Ecto neural progenitor cell (in vitro differentiated cells): ENCODE results near the gene METTL13.
"Not testable (repeated sequence)": the region's sequence is repeated elsewhere in the genome, so short reads cannot be mapped to it uniquely, and the experiment has no call there.

Experiments used
- DNase-seq: peaks from one replicate; pipeline ENCODE4 v3.0.0-alpha.2; 2018; ENCODE audit warnings: low spot score

Gene METTL13

GRCh38 chr1:171769754-171770153 lies 11.7 kb upstream of the METTL13 start:
- DNase-seq, result no peak

GRCh38 chr1:171772312-171772711 lies 9.1 kb upstream of the METTL13 start:
- no peak for DNase-seq

GRCh38 chr1:171780583-171781175 lies 781 bp upstream of the METTL13 start:
- DNase-seq, result no peak

GRCh38 chr1:171783816-171784530 lies 2.5 kb downstream of the METTL13 start:
- DNase-seq, result no peak

- DNase-seq, result no peak
Measured at GRCh38 chr1:171784784-171785183, 3.3 kb downstream of the METTL13 start.

- DNase-seq, result no peak
Measured at GRCh38 chr1:171785766-171786165, 4.3 kb downstream of the METTL13 start.

- no peak for DNase-seq
Measured at GRCh38 chr1:171786534-171786933, 5.1 kb downstream of the METTL13 start.

- DNase-seq, result no peak
Measured at GRCh38 chr1:171787686-171788480, 6.4 kb downstream of the METTL13 start.

GRCh38 chr1:171788696-171789095 lies 7.2 kb downstream of the METTL13 start:
- no peak for DNase-seq

GRCh38 chr1:171790318-171790717 lies 8.9 kb downstream of the METTL13 start:
- no peak for DNase-seq

GRCh38 chr1:171792656-171793369 lies 11.4 kb downstream of the METTL13 start:
- no peak for DNase-seq

GRCh38 chr1:171793636-171794035 lies 12.2 kb downstream of the METTL13 start:
- no peak for DNase-seq

GRCh38 chr1:171794085-171794484 lies 12.6 kb downstream of the METTL13 start:
- no peak for DNase-seq

GRCh38 chr1:171796592-171796991 lies 15.1 kb downstream of the METTL13 start:
- no peak for DNase-seq

GRCh38 chr1:171798311-171798710 lies 16.9 kb downstream of the METTL13 start:
- no peak for DNase-seq

GRCh38 chr1:171798765-171799164 lies 17.3 kb downstream of the METTL13 start:
- DNase-seq, result no peak

GRCh38 chr1:171799166-171799565 lies 17.7 kb downstream of the METTL13 start:
- DNase-seq, result no peak

GRCh38 chr1:171799698-171800097 lies 18.2 kb downstream of the METTL13 start:
- not testable (repeated sequence) for DNase-seq

- no peak for DNase-seq
Measured at GRCh38 chr1:171800342-171800741, 18.9 kb downstream of the METTL13 start.

- DNase-seq, result no peak
Measured at GRCh38 chr1:171800851-171801250, 19.4 kb downstream of the METTL13 start.

- no peak for DNase-seq
Measured at GRCh38 chr1:171801487-171801891, 20.0 kb downstream of the METTL13 start.

GRCh38 chr1:171802207-171802606 lies 20.7 kb downstream of the METTL13 start:
- no peak for DNase-seq
